Hepatocyte (in vitro differentiated cells): Measurements from ENCODE around the gene DSG1.

ENCODE experiments used
- CTCF ChIP-seq: fragments of 200-600 bp; sonication (generic); IDR thresholded peaks from 2 replicates; pipeline ENCODE4 v1.5.1; 2016; ENCODE audit warnings: antibody characterized with exemption, mild to moderate bottlenecking; ENCODE audit not compliant: poor library complexity
- EZH2 ChIP-seq: fragments of 200-600 bp; sonication (generic); IDR thresholded peaks from 2 replicates; pipeline ENCODE4 v1.6.1; 2016; ENCODE audit warnings: antibody characterized with exemption, mild to moderate bottlenecking, borderline replicate concordance

- TF ChIP-seq CTCF (no peak), EZH2 (no peak)
These were observed 83.4 kb downstream of the DSG1 start for GRCh38 chr18:31401156-31402025.
